HepG2 (cell line): ENCODE data around the gene SPATC1L.

Experiments
- EZH2 ChIP-seq: conservative IDR thresholded peaks from 2 replicates; pipeline ENCODE4 v1.6.1; 2012; ENCODE audit warnings: mild to moderate bottlenecking, low read depth, low read length, moderate library complexity
- NFATC3 ChIP-seq: sonication (generic); formaldehyde crosslinking; IDR thresholded peaks from 2 replicates; pipeline ENCODE4 v1.5.1; 2020; ENCODE audit warnings: mild to moderate bottlenecking, missing genetic modification reagents
- POLR2A ChIP-seq, 2 experiments: IDR thresholded peaks; 2 replicates each; pipeline ENCODE4 v1.6.1; 2011; ENCODE audit warnings: low read depth in 2 of 2, low read length in 2 of 2, mild to moderate bottlenecking in 1 of 2, moderate library complexity in 1 of 2; ENCODE audit not compliant: insufficient read depth in 1 of 2
- RAD21 ChIP-seq: fragments of 450-650 bp; formaldehyde crosslinking; IDR thresholded peaks from 2 replicates; pipeline ENCODE4 v1.5.0; 2020; ENCODE audit warnings: mild to moderate bottlenecking
- RBM39 ChIP-seq: fragments of 200-400 bp; formaldehyde crosslinking; IDR thresholded peaks from one replicate; pipeline ENCODE4 v1.6.1; 2018; ENCODE audit warnings: antibody characterized with exemption, mild to moderate bottlenecking, low read depth, low read length; ENCODE audit not compliant: poor library complexity, severe bottlenecking
- ZBTB7A ChIP-seq: sonication (generic); formaldehyde crosslinking; IDR thresholded peaks from 2 replicates; pipeline ENCODE4 v1.8.0; 2022; ENCODE audit warnings: mild to moderate bottlenecking, missing genetic modification reagents
- ZNF143 ChIP-seq: sonication (generic); formaldehyde crosslinking; IDR thresholded peaks from 2 replicates; pipeline ENCODE4 v1.4.0; 2020; ENCODE audit warnings: missing genetic modification reagents
- TF ChIP-seq, protein P1 (sequence below): sonication (generic); formaldehyde crosslinking; IDR thresholded peaks from 2 replicates; pipeline ENCODE4 v1.4.0; 2020; ENCODE audit warnings: mild to moderate bottlenecking, missing genetic modification reagents, borderline replicate concordance

DNA sequence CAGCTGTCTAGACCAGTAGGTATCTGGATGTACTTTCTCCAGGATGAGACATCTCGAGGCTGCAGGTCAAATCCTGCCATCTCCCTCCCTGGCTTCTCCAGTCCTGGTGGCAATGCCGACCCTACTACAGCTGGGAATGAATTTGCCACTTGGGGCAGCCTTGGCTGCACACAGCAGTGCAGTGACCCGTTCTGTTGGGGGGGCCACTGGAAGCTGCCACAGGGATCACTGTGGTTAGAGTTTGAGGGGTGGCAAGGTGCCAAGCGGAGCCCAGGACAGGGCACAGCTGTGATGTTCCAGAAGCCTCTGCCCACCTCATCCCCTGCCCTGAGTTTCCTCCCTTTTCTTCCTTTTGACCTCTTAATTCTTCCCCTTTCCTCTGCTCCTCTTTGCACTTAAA lies 69.3 kb downstream of the SPATC1L start:
- TF ChIP-seq POLR2A (IDR thresholded peaks at IDR 0.05; ENCODE audit: insufficient read depth in 1 of 2, low read depth in 2 of 2, low read length in 2 of 2) (no peak), ZBTB7A (CRISPR knock-in tag) (no peak), ZNF143 (no peak), RAD21 (CRISPR knock-in tag) (no peak), RBM39 (no peak), EZH2 (no peak), NFATC3 (CRISPR knock-in tag) (no peak)
- TF ChIP-seq, protein P1, sequence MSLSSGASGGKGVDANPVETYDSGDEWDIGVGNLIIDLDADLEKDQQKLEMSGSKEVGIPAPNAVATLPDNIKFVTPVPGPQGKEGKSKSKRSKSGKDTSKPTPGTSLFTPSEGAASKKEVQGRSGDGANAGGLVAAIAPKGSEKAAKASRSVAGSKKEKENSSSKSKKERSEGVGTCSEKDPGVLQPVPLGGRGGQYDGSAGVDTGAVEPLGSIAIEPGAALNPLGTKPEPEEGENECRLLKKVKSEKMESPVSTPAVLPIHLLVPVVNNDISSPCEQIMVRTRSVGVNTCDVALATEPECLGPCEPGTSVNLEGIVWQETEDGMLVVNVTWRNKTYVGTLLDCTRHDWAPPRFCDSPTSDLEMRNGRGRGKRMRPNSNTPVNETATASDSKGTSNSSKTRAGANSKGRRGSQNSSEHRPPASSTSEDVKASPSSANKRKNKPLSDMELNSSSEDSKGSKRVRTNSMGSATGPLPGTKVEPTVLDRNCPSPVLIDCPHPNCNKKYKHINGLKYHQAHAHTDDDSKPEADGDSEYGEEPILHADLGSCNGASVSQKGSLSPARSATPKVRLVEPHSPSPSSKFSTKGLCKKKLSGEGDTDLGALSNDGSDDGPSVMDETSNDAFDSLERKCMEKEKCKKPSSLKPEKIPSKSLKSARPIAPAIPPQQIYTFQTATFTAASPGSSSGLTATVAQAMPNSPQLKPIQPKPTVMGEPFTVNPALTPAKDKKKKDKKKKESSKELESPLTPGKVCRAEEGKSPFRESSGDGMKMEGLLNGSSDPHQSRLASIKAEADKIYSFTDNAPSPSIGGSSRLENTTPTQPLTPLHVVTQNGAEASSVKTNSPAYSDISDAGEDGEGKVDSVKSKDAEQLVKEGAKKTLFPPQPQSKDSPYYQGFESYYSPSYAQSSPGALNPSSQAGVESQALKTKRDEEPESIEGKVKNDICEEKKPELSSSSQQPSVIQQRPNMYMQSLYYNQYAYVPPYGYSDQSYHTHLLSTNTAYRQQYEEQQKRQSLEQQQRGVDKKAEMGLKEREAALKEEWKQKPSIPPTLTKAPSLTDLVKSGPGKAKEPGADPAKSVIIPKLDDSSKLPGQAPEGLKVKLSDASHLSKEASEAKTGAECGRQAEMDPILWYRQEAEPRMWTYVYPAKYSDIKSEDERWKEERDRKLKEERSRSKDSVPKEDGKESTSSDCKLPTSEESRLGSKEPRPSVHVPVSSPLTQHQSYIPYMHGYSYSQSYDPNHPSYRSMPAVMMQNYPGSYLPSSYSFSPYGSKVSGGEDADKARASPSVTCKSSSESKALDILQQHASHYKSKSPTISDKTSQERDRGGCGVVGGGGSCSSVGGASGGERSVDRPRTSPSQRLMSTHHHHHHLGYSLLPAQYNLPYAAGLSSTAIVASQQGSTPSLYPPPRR (CRISPR knock-in tag): no peak
